HCT116 (cell line): ENCODE data around the gene ARHGEF16. TPM values are rescaled to one million over a fixed set of nuclear protein-coding genes. Genes with fewer than 3 reads are reported as not detected.

Source experiments
- ATAC-seq: fragments of 200-7000 bp; cut with Tn5 transposase; 2 replicates; pipeline ENCODE4 v1.9.1; 2020; ENCODE audit warnings: mild to moderate bottlenecking, moderate library complexity
- BruUV-seq: library from RNA; stranded (reverse); fragments of 400-500 nt; replicated peaks from 2 replicates; lab custom pipeline; 2021; lab: Mats Ljungman, UMichigan
- CTCF ChIA-PET: fragments of 300-600 bp; sonication (Branson Sonifier 250); formaldehyde crosslinking; loops from one replicate; lab custom pipeline; 2021; ENCODE audit warnings: antibody characterized with exemption; lab: Charles Lee
- POLR2A ChIA-PET: fragments of 300-600, 350-600 bp; sonication (Branson Sonifier 250); formaldehyde crosslinking; loops from one replicate; lab custom pipeline; 2021; ENCODE audit warnings: antibody characterized with exemption; lab: Charles Lee
- RAD21 ChIA-PET, 2 experiments: fragments of 300-600 bp; sonication (Branson Sonifier 250); formaldehyde crosslinking; loops; one replicate each; lab custom pipeline; 2023; ENCODE audit warnings: low total read pairs in 2 of 2; ENCODE audit not compliant: uncharacterized antibody in 2 of 2, unreplicated experiment in 2 of 2, low non-redundant PET in 1 of 2; lab: Charles Lee
- DNase-seq: peaks from one replicate; pipeline ENCODE4 v3.0.0-alpha.2; 2010; ENCODE audit warnings: low read depth, low spot score
- H2AFZ ChIP-seq: fragments of 200-600 bp; shearing (Covaris generic), sonication (generic); 2 replicates; pipeline ENCODE4 v1.6.1; 2017; ENCODE audit warnings: low read depth, mixed run types, mixed read lengths, antibody characterized with exemption, low read length; ENCODE audit not compliant: poor library complexity, severe bottlenecking
- H3K27ac ChIP-seq: 2 replicates; pipeline ENCODE4 v1.5.1; 2012; ENCODE audit warnings: low read depth, low read length
- H3K27me3 ChIP-seq: fragments of 200-600 bp; sonication (generic); 2 replicates; pipeline ENCODE4 v1.6.1; 2016; ENCODE audit warnings: mixed run types, low read length, mixed read lengths; ENCODE audit not compliant: insufficient read depth
- H3K36me3 ChIP-seq, 2 experiments: fragments of 200-500 bp in 1 of 2; fragments of 200-600 bp in 1 of 2; sonication (Bioruptor generic) in 1 of 2; sonication (generic) in 1 of 2; 2 replicates each; pipeline versions ENCODE4 v1.5.1 to v1.6.1; 2014 to 2016; ENCODE audit warnings: low read length in 2 of 2, inconsistent platforms in 1 of 2, mixed read lengths in 1 of 2, mixed run types in 1 of 2; ENCODE audit not compliant: insufficient read depth in 2 of 2, control insufficient read depth in 1 of 2
- H3K4me1 ChIP-seq, 2 experiments: fragments of 200-600 bp in 1 of 2; sonication (generic) in 1 of 2; 2 replicates each; pipeline versions ENCODE4 v1.5.1 to v1.6.1; 2012 to 2017; ENCODE audit warnings: low read length in 2 of 2, inconsistent platforms in 1 of 2, mild to moderate bottlenecking in 1 of 2, mixed read lengths in 1 of 2, mixed run types in 1 of 2, moderate library complexity in 1 of 2; ENCODE audit not compliant: insufficient read depth in 2 of 2, control insufficient read depth in 1 of 2
- H3K4me2 ChIP-seq: fragments of 200-600 bp; sonication (generic); 2 replicates; pipeline ENCODE4 v1.6.1; 2017; ENCODE audit warnings: mixed run types, low read length, mixed read lengths
- H3K4me3 ChIP-seq, 2 experiments: fragments of 200-600 bp in 1 of 2; sonication (generic) in 1 of 2; replicated peaks in 1 of 2; 2 replicates each; pipeline ENCODE4 v1.5.1; 2011 to 2016; ENCODE audit warnings: low read length in 2 of 2, control low read depth in 1 of 2, low read depth in 1 of 2, mild to moderate bottlenecking in 1 of 2, mixed read lengths in 1 of 2, mixed run types in 1 of 2
- H3K79me2 ChIP-seq: fragments of 200-600 bp; sonication (generic); 2 replicates; pipeline ENCODE4 v1.6.1; 2017; ENCODE audit warnings: mild to moderate bottlenecking, mixed run types, low read length, moderate library complexity, mixed read lengths; ENCODE audit not compliant: insufficient read depth
- H3K9ac ChIP-seq: fragments of 200-600 bp; sonication (generic); 2 replicates; pipeline ENCODE4 v1.6.1; 2016; ENCODE audit warnings: low read length, mixed read lengths
- H3K9me2 ChIP-seq: fragments of 200-600 bp; sonication (generic), shearing (Covaris generic); 2 replicates; pipeline ENCODE4 v1.6.1; 2017; ENCODE audit warnings: mixed run types, mild to moderate bottlenecking, moderate library complexity; ENCODE audit not compliant: insufficient read depth
- H3K9me3 ChIP-seq, 2 experiments: fragments of 200-500 bp in 1 of 2; fragments of 200-600 bp in 1 of 2; sonication (Bioruptor generic) in 1 of 2; sonication (generic) in 1 of 2; 2 replicates each; pipeline ENCODE4 v1.6.1; 2014 to 2017; ENCODE audit warnings: low read length in 2 of 2, mixed read lengths in 2 of 2, inconsistent platforms in 1 of 2, low read depth in 1 of 2, mild to moderate bottlenecking in 1 of 2, mixed run types in 1 of 2, moderate library complexity in 1 of 2; ENCODE audit not compliant: control insufficient read depth in 1 of 2, insufficient read depth in 1 of 2
- H4K20me1 ChIP-seq: fragments of 200-600 bp; sonication (generic), shearing (Covaris generic); 2 replicates; pipeline ENCODE4 v1.6.1; 2017; ENCODE audit warnings: mixed run types, mild to moderate bottlenecking, moderate library complexity; ENCODE audit not compliant: insufficient read depth
- ATF3 ChIP-seq: IDR thresholded peaks from 2 replicates; pipeline ENCODE4 v1.6.1; 2012
- JUND ChIP-seq: IDR thresholded peaks from 2 replicates; pipeline ENCODE4 v1.6.1; 2012
- TCF7L2 ChIP-seq: IDR thresholded peaks from 2 replicates; pipeline ENCODE4 v1.7.0; 2011; ENCODE audit warnings: borderline replicate concordance, inconsistent platforms; ENCODE audit not compliant: insufficient read depth, insufficient read length; ENCODE audit errors: extremely low read depth
- intact Hi-C: fragments of 100-400 bp; cut with micrococcal nuclease; formaldehyde crosslinking; loops from 2 replicates; pipeline ENCODE4 v1.10.0; 2022
- total RNA-seq: library from RNA; stranded (reverse); gene quantifications from one replicate; pipeline ENCODE4 v1.2.1, GENCODE V29; 2021; ENCODE audit not compliant: unreplicated experiment
- TF ChIP-seq, protein P1 (sequence below): IDR thresholded peaks from 2 replicates; pipeline ENCODE4 v1.6.1; 2012
- TF ChIP-seq, protein P2 (sequence below), 3 experiments: fragments of 200-600 bp in 1 of 3; sonication (generic) in 1 of 3; IDR thresholded peaks in 2 of 3; conservative IDR thresholded peaks in 1 of 3; 2 replicates each; pipeline ENCODE4 v1.5.1; 2012 to 2017; ENCODE audit warnings: low read depth in 2 of 3, low read length in 2 of 3, antibody characterized with exemption in 1 of 3, borderline replicate concordance in 1 of 3, control low read depth in 1 of 3, mild to moderate bottlenecking in 1 of 3, mixed read lengths in 1 of 3, mixed run types in 1 of 3, moderate library complexity in 1 of 3; ENCODE audit not compliant: insufficient read depth in 1 of 3

Gene ARHGEF16
- total RNA-seq, 1 experiment from 2014 or later = 37.4 TPM

DNA sequence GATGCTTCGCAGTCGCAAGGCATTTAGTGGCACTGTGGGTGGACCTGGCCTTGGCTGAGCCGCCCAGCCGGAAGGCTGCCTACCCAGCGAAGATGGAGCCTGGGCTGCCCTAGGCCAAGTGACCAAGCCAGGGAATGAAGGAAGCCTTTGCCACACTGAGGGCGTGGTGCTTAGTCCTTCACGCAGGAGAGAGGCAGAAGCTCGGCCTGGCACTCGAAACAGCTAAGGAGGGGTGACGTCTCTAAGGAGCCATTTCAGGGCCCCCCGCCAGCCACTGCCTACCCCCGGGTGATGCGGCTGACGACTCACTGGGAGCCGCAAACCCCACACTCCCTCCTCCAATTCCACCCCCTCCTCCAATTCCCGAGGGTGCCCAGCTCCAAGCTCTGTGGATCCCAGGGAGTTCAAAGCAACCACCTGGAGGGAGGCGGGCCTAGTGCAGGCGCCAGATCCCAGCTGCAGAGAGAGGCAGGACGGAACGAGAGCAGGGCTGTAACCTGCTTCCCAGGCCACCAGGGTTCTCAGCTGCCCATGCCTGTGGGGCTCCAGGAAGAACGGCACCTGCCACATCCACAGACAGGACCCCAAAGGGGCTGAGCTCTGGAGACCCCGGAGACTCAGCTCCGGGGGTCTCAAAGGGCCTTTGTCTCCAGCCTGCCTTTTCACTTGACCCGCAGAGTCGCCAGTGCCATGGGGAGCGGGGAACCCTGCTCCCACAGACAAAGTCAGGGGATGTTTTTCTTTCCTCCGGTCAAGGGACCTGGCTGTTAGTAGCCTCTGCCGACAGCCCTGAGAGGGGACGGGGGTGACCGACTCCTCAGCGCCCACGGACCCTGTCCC, 75.8 kb downstream of the ARHGEF16 start:
- TF ChIP-seq ATF3 (no peak), TCF7L2 (no peak), JUND (no peak)
- TF ChIP-seq, protein P1, sequence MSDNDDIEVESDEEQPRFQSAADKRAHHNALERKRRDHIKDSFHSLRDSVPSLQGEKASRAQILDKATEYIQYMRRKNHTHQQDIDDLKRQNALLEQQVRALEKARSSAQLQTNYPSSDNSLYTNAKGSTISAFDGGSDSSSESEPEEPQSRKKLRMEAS = no peak
- TF ChIP-seq, protein P2, sequence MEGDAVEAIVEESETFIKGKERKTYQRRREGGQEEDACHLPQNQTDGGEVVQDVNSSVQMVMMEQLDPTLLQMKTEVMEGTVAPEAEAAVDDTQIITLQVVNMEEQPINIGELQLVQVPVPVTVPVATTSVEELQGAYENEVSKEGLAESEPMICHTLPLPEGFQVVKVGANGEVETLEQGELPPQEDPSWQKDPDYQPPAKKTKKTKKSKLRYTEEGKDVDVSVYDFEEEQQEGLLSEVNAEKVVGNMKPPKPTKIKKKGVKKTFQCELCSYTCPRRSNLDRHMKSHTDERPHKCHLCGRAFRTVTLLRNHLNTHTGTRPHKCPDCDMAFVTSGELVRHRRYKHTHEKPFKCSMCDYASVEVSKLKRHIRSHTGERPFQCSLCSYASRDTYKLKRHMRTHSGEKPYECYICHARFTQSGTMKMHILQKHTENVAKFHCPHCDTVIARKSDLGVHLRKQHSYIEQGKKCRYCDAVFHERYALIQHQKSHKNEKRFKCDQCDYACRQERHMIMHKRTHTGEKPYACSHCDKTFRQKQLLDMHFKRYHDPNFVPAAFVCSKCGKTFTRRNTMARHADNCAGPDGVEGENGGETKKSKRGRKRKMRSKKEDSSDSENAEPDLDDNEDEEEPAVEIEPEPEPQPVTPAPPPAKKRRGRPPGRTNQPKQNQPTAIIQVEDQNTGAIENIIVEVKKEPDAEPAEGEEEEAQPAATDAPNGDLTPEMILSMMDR (IDR thresholded peaks at IDR 0.05 in 2 of 3, conservative IDR thresholded peaks at IDR 0.05 in 1 of 3; ENCODE audit: borderline replicate concordance in 1 of 3, insufficient read depth in 1 of 3, low read depth in 2 of 3, low read length in 2 of 3) = peak in 2 of 3 experiments; percentile 8 to 15; a peak in 1 of 6 replicates
- Histone ChIP-seq H3K27me3 (no peaks in the 10 kb centered on the region), H3K4me3 (peak overlapping the region; percentile 57 to 70), H3K36me3 (no peaks in the 10 kb centered on the region), H3K9me2 (no peaks in the 10 kb centered on the region), H3K4me2 (peak overlapping the region; percentile 98), H3K79me2 (no peaks in the 10 kb centered on the region), H3K9me3 (no peaks in the 10 kb centered on the region), H3K9ac (peak overlapping the region; percentile 70), H4K20me1 (no peaks in the 10 kb centered on the region), H2AFZ (no peak overlapping the region), H3K4me1 (peaks cover 13 to 22% of the 10 kb centered on the region in 2 experiments), H3K27ac (peak overlapping the region; percentile 81; the same call in 1 of the 2 replicates)
- ATAC-seq (peak; percentile 53), DNase-seq (no peak)
- BruUV-seq = TSS peak; percentile 59
- intact Hi-C loops = loop anchor here (2.0 kb wide), 1 partner anchor 20 kb away; no protein-coding TSS in a partner anchor
- ChIA-PET RAD21 (interaction anchor here in 1 of 2 experiments (1.4 kb wide), 1 partner anchor 77 kb away, joined by 3 read pairs; no protein-coding TSS in a partner anchor), CTCF (no interaction called here), POLR2A (interaction anchor here (1.4 kb wide), 1 partner anchor 9 kb away, joined by 3 read pairs; no protein-coding TSS in a partner anchor)

Other genes with a start within 250 kb of the ARHGEF16 start
- 47.6 TPM for gene MEGF6, start 156.8 kb downstream of the ARHGEF16 start, total RNA-seq
- gene TPRG1L, start 170.3 kb downstream of the ARHGEF16 start, total RNA-seq = 25.6 TPM
- gene WRAP73, start 195.4 kb downstream of the ARHGEF16 start, total RNA-seq = 51.4 TPM
- gene TP73, start 197.9 kb downstream of the ARHGEF16 start, total RNA-seq = 19.2 TPM